Measurements from ENCODE around the gene TNS3. TPM values are rescaled to one million over a fixed set of nuclear protein-coding genes. Genes with fewer than 3 reads are reported as not detected.

Gene TNS3
- total and polyA plus RNA-seq, 2 experiments from 2014 or later, result 2.7 to 5.7 TPM

DNA sequence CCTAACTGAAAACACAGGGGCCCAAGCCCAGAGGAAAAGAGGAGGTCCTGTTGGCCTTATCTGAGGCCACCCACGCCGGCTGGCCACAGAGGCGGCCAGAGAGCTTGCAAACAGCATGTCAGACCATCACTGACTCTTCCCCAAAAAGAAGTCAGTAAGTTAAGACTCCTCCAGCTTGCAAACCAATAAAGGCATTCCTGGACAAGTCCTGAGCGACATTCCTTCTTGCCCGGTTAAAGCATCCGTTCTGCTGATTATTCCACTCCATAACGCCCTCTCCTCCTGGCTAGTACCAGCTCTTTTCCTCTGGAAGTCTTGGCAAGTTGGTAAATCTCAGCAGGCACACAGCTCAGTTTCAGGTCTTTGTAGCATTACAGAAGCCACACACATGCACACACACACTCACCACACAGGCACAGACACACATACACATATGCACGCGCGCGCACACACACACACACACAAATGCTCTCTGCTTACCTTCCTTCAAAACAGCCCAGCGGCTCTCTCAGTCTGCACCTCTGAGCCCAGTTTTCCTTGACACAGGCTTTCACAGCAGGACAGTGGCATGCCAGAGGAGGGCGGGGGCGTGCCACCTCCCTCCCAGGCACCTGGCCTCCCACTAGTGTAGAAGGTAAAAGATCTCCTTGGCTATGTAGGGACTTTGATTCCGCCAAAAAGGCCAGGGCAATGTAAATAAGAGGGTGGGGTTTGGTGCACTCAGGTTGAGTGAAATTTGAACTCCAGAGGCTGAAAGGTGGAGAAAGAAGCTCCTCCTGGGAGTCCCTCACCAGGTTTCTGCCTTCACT lies 201.4 kb downstream of the TNS3 start:
- TF ChIP-seq CTCF (IDR thresholded peaks at IDR 0.05; ENCODE audit: low read depth, low read length), result no peak
- Histone ChIP-seq H3K36me3 (no peaks in the 10 kb centered on the region), H3K27me3 (no peaks in the 10 kb centered on the region), H3K27ac (no peak overlapping the region), H3K4me3 (no peak overlapping the region), H3K9me3 (ENCODE audit: low read depth) (no peaks in the 10 kb centered on the region), H3K4me1 (ENCODE audit: low read depth) (peaks cover 18% of the 10 kb centered on the region)
- DNase-seq (ENCODE audit: low read depth in 1 of 2, low spot score in 1 of 2), result peak; percentile 23 to 85

GRCh38 chr7:47379629-47380324 lies 202.1 kb downstream of the TNS3 start:
- peak; percentile 71 to 82 for DNase-seq (ENCODE audit: low read depth in 1 of 2, low spot score in 1 of 2)
- no peaks in the 10 kb centered on the region for H3K36me3 ChIP-seq
- H3K27me3 ChIP-seq, result no peaks in the 10 kb centered on the region
- peaks cover 14% of the 10 kb centered on the region for H3K4me1 ChIP-seq (ENCODE audit: low read depth)
- no peak for TF ChIP-seq CTCF (IDR thresholded peaks at IDR 0.05; ENCODE audit: low read depth, low read length)
- no peaks in the 10 kb centered on the region for H3K9me3 ChIP-seq (ENCODE audit: low read depth)
- no peak overlapping the region for H3K4me3 ChIP-seq
- H3K27ac ChIP-seq, result no peak overlapping the region

GRCh38 chr7:47378728-47379395 lies 203.0 kb downstream of the TNS3 start:
- Histone ChIP-seq H3K27me3 (no peaks in the 10 kb centered on the region), H3K4me1 (ENCODE audit: low read depth) (peaks cover 14% of the 10 kb centered on the region), H3K9me3 (ENCODE audit: low read depth) (no peaks in the 10 kb centered on the region), H3K27ac (no peak overlapping the region), H3K4me3 (no peak overlapping the region), H3K36me3 (no peaks in the 10 kb centered on the region)
- no peak for DNase-seq (ENCODE audit: low read depth in 1 of 2, low spot score in 1 of 2)
- no peak for TF ChIP-seq CTCF (IDR thresholded peaks at IDR 0.05; ENCODE audit: low read depth, low read length)

GRCh38 chr7:47377741-47378140 lies 204.2 kb downstream of the TNS3 start:
- no peak overlapping the region for H3K4me3 ChIP-seq
- no peaks in the 10 kb centered on the region for H3K27me3 ChIP-seq
- TF ChIP-seq CTCF (IDR thresholded peaks at IDR 0.05; ENCODE audit: low read depth, low read length), result no peak
- H3K4me1 ChIP-seq (ENCODE audit: low read depth), result peaks cover 14% of the 10 kb centered on the region
- H3K9me3 ChIP-seq (ENCODE audit: low read depth), result no peaks in the 10 kb centered on the region
- no peak for DNase-seq (ENCODE audit: low read depth in 1 of 2, low spot score in 1 of 2)
- no peaks in the 10 kb centered on the region for H3K36me3 ChIP-seq
- no peak overlapping the region for H3K27ac ChIP-seq

GRCh38 chr7:47376991-47377616 lies 204.8 kb downstream of the TNS3 start:
- no peak for TF ChIP-seq CTCF (IDR thresholded peaks at IDR 0.05; ENCODE audit: low read depth, low read length)
- Histone ChIP-seq H3K27me3 (no peaks in the 10 kb centered on the region), H3K9me3 (ENCODE audit: low read depth) (no peaks in the 10 kb centered on the region), H3K4me3 (no peak overlapping the region), H3K4me1 (ENCODE audit: low read depth) (peaks cover 17% of the 10 kb centered on the region), H3K27ac (no peak overlapping the region), H3K36me3 (no peaks in the 10 kb centered on the region)
- no peak for DNase-seq (ENCODE audit: low read depth in 1 of 2, low spot score in 1 of 2)

Measured in cardiac muscle cell (in vitro differentiated cells and primary cell).